K562 (cell line): Measurements from ENCODE around the gene MYRIP. TPM values are rescaled to one million over a fixed set of nuclear protein-coding genes. Genes with fewer than 3 reads are reported as not detected.

Source experiments
- CHCHD3 ChIP-seq: fragments of 250-450 bp; sonication (Bioruptor Pico); IDR thresholded peaks from 2 replicates; pipeline ENCODE4 v2.1.2; 2022; ENCODE audit warnings: mild to moderate bottlenecking
- KLF16 ChIP-seq: IDR thresholded peaks from 2 replicates; pipeline ENCODE4 v1.6.1; 2016; ENCODE audit warnings: antibody characterized with exemption
- NCOA1 ChIP-seq: fragments of 450-650 bp; IDR thresholded peaks from 2 replicates; pipeline ENCODE4 v1.6.1; 2016; ENCODE audit warnings: low read depth
- PHB ChIP-seq: fragments of 250-450 bp; sonication (Bioruptor Pico); IDR thresholded peaks from 2 replicates; pipeline ENCODE4 v1.5.0; 2021
- PHF8 ChIP-seq: fragments of 200-600 bp; sonication (generic); IDR thresholded peaks from 2 replicates; pipeline ENCODE4 v1.6.1; 2012; ENCODE audit warnings: mixed run types, mild to moderate bottlenecking, inconsistent platforms, low read length, moderate library complexity, borderline replicate concordance
- RCOR1 ChIP-seq, 2 experiments: IDR thresholded peaks; 2 replicates each; pipeline ENCODE4 v1.6.1; 2012; ENCODE audit warnings: low read depth in 2 of 2, low read length in 2 of 2, borderline replicate concordance in 1 of 2, improper control_type of control experiment in 1 of 2
- SIX5 ChIP-seq, 2 experiments: IDR thresholded peaks; 2 replicates each; pipeline ENCODE4 v1.6.1; 2011; ENCODE audit warnings: low read length in 2 of 2, borderline replicate concordance in 1 of 2, low read depth in 1 of 2, mild to moderate bottlenecking in 1 of 2, moderate library complexity in 1 of 2; ENCODE audit not compliant: insufficient read depth in 1 of 2
- ZNF408 ChIP-seq: fragments of 250-450 bp; sonication (Bioruptor Pico); IDR thresholded peaks from 2 replicates; pipeline ENCODE4 v1.4.0; 2020; ENCODE audit warnings: low read depth, mild to moderate bottlenecking, moderate library complexity
- ZNF444 ChIP-seq: fragments of 250-450 bp; sonication (Bioruptor Pico); IDR thresholded peaks from 2 replicates; pipeline ENCODE4 v1.4.0; 2020; ENCODE audit warnings: mild to moderate bottlenecking, moderate library complexity
- polyA plus RNA-seq, 8 experiments: library from polyadenylated mRNA; depleted of rRNA in 4 of 8; stranded (reverse) in 5 of 8; unstranded in 3 of 8; fragments of >200 nt; fragmentation: Nextera tagmentation in 2 of 8; fragmentation: Illumina TruSeq in 1 of 8; extraction: Ambion mirVana in 2 of 8; extraction: Trizol in 1 of 8; gene quantifications; 2 replicates each; pipeline versions ENCODE4 v1.2.1 to v1.2.3, GENCODE V29; 2011 to 2014; ENCODE audit warnings: inconsistent platforms in 1 of 8, missing spikeins in 1 of 8
- total RNA-seq, 7 experiments: library from RNA; depleted of rRNA in 6 of 7; stranded (reverse); fragments of >200 nt in 6 of 7; fragmentation: Illumina TruSeq in 2 of 7; extraction: Trizol in 2 of 7; gene quantifications; 2 replicates each; pipeline versions ENCODE4 v1.2.1 to v1.2.3, GENCODE V29; 2011 to 2021; ENCODE audit warnings: low replicate concordance in 1 of 7
- TF ChIP-seq, protein P1 (sequence below): sonication (generic); formaldehyde crosslinking; IDR thresholded peaks from 2 replicates; pipeline ENCODE4 v1.8.1; 2022; ENCODE audit warnings: missing genetic modification reagents
- TF ChIP-seq, protein P2 (sequence below), 2 experiments: fragments of 250-450 bp in 1 of 2; fragments of 450-650 bp in 1 of 2; sonication (Bioruptor Pico) in 1 of 2; IDR thresholded peaks; 2 replicates each; pipeline versions ENCODE4 v1.6.1 to v1.8.0; 2016 to 2021; ENCODE audit warnings: mild to moderate bottlenecking in 2 of 2, moderate library complexity in 2 of 2, missing compliant biosample characterization in 1 of 2, missing genetic modification characterization in 1 of 2
- TF ChIP-seq, protein P3 (sequence below), 2 experiments: IDR thresholded peaks; 2 replicates each; pipeline ENCODE4 v1.6.1; 2011; ENCODE audit warnings: borderline replicate concordance in 1 of 2, control low read depth in 1 of 2, low read depth in 1 of 2, low read length in 1 of 2, mild to moderate bottlenecking in 1 of 2, mixed read lengths in 1 of 2, moderate library complexity in 1 of 2; ENCODE audit not compliant: insufficient read depth in 1 of 2, insufficient read length in 1 of 2, poor library complexity in 1 of 2, severe bottlenecking in 1 of 2; ENCODE audit errors: extremely low read depth in 1 of 2
- TF ChIP-seq, protein P4 (sequence below), 2 experiments: fragments of 450-650 bp in 1 of 2; IDR thresholded peaks; 2 replicates each; pipeline ENCODE4 v1.6.1; 2011 to 2017; ENCODE audit warnings: low read depth in 2 of 2, antibody characterized with exemption in 1 of 2, borderline replicate concordance in 1 of 2, low read length in 1 of 2, mild to moderate bottlenecking in 1 of 2, mixed read lengths in 1 of 2; ENCODE audit not compliant: control insufficient read depth in 1 of 2
- TF ChIP-seq, protein P5 (sequence below): fragments of 250-450 bp; sonication (Bioruptor Pico); IDR thresholded peaks from 2 replicates; pipeline ENCODE4 v1.4.0; 2020; ENCODE audit warnings: borderline replicate concordance
- TF ChIP-seq, protein P6 (sequence below): fragments of 250-450 bp; sonication (Bioruptor Pico); IDR thresholded peaks from 2 replicates; pipeline ENCODE4 v1.5.1; 2021; ENCODE audit warnings: mild to moderate bottlenecking

The MYRIP gene
- total and polyA plus RNA-seq, 9 of the 15 experiments (the other 6 are each of a cell fraction or from before 2014, with no cell fraction given) = 0.03 to 0.12 TPM; not detected in 7

DNA sequence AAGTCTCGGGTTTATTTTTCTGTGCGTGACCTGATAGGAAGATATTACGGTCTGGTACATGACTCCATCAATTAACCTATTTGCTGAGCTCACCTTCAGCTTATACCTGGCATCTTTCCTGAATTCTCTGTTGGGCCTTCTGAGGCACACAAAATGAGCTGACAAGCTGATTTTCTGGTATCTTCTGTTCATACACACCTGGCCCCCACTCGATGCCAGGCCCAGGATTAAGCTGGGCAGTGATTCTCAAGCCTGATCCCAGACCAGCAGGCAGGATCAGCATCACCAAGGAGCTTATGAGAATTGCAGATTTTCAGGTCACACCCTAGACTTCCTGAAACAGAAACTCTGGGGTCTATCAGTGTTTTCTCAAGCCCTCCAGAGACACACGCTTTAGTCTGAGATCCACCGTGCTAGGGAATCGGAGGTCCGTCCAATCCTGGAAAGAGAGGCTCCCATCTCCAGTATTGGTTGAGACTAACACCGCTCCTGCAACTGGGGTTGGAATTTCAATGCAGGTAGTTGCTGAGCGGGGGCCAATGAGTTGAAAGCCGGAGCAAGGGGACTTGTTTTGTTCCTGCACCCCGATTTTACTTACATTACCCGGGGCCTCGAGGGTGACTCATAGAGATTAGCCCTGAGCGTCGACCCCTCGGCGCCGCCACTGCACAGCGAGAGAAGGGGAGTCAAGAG, 499.5 kb downstream of the MYRIP start (continued):
- TF ChIP-seq, protein P1, sequence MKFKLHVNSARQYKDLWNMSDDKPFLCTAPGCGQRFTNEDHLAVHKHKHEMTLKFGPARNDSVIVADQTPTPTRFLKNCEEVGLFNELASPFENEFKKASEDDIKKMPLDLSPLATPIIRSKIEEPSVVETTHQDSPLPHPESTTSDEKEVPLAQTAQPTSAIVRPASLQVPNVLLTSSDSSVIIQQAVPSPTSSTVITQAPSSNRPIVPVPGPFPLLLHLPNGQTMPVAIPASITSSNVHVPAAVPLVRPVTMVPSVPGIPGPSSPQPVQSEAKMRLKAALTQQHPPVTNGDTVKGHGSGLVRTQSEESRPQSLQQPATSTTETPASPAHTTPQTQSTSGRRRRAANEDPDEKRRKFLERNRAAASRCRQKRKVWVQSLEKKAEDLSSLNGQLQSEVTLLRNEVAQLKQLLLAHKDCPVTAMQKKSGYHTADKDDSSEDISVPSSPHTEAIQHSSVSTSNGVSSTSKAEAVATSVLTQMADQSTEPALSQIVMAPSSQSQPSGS (CRISPR knock-in tag) = no peak
- TF ChIP-seq, protein P2, sequence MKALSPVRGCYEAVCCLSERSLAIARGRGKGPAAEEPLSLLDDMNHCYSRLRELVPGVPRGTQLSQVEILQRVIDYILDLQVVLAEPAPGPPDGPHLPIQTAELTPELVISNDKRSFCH (CRISPR knock-in tag; IDR thresholded peaks at IDR 0.05) = no peak
- TF ChIP-seq, protein P2 (tag; IDR thresholded peaks at IDR 0.05) = peak; percentile 35; the same call in 1 of the 2 replicates
- TF ChIP-seq KLF16 (no peak), SIX5 (IDR thresholded peaks at IDR 0.05; ENCODE audit: borderline replicate concordance in 1 of 2, insufficient read depth in 1 of 2, low read depth in 1 of 2, low read length in 2 of 2) (no peak), PHF8 (peak; percentile 96), ZNF408 (CRISPR knock-in tag) (no peak), PHB (CRISPR knock-in tag) (no peak), ZNF444 (CRISPR knock-in tag) (0 out of 2 replicates have a peak, but pooled peaks have one; percentile 14), CHCHD3 (CRISPR knock-in tag) (0 out of 2 replicates have a peak, but pooled peaks have one; percentile 32), RCOR1 (IDR thresholded peaks at IDR 0.05; ENCODE audit: borderline replicate concordance in 1 of 2, low read depth in 2 of 2, low read length in 2 of 2) (no peak), NCOA1 (no peak)
- TF ChIP-seq, protein P3, sequence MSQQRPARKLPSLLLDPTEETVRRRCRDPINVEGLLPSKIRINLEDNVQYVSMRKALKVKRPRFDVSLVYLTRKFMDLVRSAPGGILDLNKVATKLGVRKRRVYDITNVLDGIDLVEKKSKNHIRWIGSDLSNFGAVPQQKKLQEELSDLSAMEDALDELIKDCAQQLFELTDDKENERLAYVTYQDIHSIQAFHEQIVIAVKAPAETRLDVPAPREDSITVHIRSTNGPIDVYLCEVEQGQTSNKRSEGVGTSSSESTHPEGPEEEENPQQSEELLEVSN (IDR thresholded peaks at IDR 0.05; ENCODE audit: borderline replicate concordance in 1 of 2, extremely low read depth in 1 of 2, insufficient read depth in 1 of 2, insufficient read length in 1 of 2, low read depth in 1 of 2, low read length in 1 of 2, poor library complexity in 1 of 2, severe bottlenecking in 1 of 2) = no peak
- TF ChIP-seq, protein P4, sequence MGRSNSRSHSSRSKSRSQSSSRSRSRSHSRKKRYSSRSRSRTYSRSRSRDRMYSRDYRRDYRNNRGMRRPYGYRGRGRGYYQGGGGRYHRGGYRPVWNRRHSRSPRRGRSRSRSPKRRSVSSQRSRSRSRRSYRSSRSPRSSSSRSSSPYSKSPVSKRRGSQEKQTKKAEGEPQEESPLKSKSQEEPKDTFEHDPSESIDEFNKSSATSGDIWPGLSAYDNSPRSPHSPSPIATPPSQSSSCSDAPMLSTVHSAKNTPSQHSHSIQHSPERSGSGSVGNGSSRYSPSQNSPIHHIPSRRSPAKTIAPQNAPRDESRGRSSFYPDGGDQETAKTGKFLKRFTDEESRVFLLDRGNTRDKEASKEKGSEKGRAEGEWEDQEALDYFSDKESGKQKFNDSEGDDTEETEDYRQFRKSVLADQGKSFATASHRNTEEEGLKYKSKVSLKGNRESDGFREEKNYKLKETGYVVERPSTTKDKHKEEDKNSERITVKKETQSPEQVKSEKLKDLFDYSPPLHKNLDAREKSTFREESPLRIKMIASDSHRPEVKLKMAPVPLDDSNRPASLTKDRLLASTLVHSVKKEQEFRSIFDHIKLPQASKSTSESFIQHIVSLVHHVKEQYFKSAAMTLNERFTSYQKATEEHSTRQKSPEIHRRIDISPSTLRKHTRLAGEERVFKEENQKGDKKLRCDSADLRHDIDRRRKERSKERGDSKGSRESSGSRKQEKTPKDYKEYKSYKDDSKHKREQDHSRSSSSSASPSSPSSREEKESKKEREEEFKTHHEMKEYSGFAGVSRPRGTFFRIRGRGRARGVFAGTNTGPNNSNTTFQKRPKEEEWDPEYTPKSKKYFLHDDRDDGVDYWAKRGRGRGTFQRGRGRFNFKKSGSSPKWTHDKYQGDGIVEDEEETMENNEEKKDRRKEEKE (IDR thresholded peaks at IDR 0.05; ENCODE audit: borderline replicate concordance in 1 of 2, control insufficient read depth in 1 of 2, low read depth in 2 of 2, low read length in 1 of 2) = no peak
- TF ChIP-seq, protein P5, sequence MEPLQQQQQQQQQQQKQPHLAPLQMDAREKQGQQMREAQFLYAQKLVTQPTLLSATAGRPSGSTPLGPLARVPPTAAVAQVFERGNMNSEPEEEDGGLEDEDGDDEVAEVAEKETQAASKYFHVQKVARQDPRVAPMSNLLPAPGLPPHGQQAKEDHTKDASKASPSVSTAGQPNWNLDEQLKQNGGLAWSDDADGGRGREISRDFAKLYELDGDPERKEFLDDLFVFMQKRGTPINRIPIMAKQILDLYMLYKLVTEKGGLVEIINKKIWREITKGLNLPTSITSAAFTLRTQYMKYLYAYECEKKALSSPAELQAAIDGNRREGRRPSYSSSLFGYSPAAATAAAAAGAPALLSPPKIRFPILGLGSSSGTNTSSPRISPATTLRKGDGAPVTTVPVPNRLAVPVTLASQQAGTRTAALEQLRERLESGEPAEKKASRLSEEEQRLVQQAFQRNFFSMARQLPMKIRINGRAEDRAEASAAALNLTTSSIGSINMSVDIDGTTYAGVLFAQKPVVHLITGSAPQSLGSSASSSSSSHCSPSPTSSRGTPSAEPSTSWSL = no peak
- TF ChIP-seq, protein P6, sequence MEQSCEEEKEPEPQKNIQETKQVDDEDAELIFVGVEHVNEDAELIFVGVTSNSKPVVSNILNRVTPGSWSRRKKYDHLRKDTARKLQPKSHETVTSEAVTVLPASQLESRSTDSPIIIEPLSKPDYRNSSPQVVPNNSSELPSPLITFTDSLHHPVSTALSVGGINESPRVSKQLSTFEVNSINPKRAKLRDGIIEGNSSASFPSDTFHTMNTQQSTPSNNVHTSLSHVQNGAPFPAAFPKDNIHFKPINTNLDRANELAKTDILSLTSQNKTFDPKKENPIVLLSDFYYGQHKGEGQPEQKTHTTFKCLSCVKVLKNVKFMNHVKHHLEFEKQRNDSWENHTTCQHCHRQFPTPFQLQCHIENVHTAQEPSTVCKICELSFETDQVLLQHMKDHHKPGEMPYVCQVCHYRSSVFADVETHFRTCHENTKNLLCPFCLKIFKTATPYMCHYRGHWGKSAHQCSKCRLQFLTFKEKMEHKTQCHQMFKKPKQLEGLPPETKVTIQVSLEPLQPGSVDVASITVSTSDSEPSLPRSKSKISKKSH = no peak
